Lung microvascular endothelial cell (primary cell): ENCODE results near the gene GUCY2F. TPM values are rescaled to one million over a fixed set of nuclear protein-coding genes. Genes with fewer than 3 reads are reported as not detected.
A peak's percentile ranks its signal among the peaks of the same experiment; 100 is the strongest.

Source experiments
- DNase-seq, 2 donors: peaks; one replicate each; pipeline versions ENCODE4 v3.0.0 to v3.0.0-alpha.2; 2010; ENCODE audit warnings: low read depth in 2 of 2
- total RNA-seq: library from RNA; depleted of rRNA; stranded (reverse); fragments of >200 nt; gene quantifications from 2 replicates; pipeline ENCODE4 v1.2.1, GENCODE V29; 2014

The GUCY2F gene
- total RNA-seq, 1 donor from 2014 or later: under 0.01 TPM

DNA sequence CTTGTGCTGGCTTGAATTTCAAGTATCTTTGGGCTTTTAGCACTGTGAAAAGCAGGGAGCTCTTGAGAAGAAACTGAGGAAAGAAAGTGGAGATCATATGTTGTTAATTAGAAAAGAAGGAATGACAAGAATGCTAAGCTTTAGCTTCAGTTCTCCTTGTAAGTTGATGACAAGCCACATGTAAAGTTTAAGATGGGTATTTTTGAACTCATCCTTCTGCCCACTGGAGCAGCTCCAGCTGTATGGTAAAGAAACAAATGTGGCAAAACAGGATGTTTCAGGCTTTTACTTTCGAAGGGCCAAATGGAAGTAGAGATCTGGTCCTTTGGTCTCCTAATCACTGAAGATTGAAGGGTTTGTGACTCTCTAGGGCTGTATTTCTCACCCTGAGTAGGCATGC is 137.8 kb downstream of the GUCY2F start:
- DNase-seq: no peak

DNA sequence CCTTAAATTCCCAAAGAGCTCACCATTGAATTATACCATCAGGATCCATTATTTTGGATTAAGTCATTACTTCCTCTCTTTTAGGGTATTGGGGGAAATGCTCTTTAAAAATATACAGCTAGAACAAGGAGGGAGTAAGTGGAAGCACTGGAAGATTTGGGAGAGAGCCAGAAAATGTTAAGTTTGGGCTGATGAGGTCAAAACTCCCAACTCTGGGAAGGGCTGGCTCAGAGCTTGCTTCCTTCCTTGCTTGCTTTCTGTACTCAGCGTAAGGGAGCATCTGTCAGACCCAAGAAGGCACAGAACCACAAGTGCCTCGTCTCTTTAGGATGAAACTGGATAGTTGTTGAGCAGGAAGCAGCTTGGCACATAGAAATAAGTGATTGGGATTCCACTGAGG is 138.2 kb downstream of the GUCY2F start:
- DNase-seq: peak in 1 of 2 donors; percentile 26

DNA sequence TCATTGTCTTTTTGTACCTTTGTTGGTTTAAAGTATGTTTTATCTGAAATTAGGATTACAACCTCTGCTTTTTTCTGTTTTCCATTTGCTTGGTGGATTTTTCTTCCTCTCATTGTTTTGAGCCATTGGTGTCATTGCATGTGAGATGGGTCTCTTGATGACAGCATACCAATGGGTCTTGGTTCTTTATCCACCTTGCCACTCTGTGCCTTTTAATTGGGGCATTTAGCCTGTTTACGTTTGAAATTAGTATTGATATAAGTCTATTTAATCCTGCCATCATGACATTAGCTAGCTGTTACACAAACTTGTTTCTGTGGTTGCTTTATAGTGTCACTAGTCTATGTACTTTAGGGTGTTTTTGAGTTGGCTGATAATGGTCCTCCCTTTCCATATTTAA is 145.7 kb downstream of the GUCY2F start:
- no peak for DNase-seq

DNA sequence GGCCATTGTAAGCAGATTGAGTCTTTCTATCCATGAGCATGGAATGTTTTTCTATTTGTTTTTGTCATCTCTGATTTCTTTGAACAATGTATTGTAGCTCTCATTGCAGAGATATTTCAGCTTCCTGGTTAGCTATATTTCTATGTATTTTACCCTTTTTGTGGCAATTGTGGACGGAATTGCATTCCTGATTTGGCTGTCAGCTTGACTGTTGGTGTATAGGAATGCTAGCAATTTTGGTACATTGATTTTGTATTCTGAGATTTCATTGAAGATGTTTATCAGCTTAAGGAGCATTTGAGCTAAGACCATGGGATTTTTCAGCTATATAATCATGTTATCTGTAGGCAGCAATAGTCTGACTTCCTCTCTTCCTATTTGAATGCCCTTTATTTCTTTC is 154.6 kb downstream of the GUCY2F start:
- DNase-seq: no peak

Other genes starting within 250 kb of the GUCY2F start
- gene NXT2, start 54.8 kb upstream of the GUCY2F start, total RNA-seq: 6.8 and 8.5 TPM in 2 replicates
- under 0.01 TPM in 1 of 2 replicates, not detected in the other for gene KCNE5, start 143.1 kb upstream of the GUCY2F start, total RNA-seq